A549 treated with AZD9567 at 1 μM for 4 hours (cell line): ENCODE results near the gene RBM5. TPM values are rescaled to one million over a fixed set of nuclear protein-coding genes. Genes with fewer than 3 reads are reported as not detected.

Experiments used
- total RNA-seq: library from RNA; stranded (reverse); fragments of 200-300 nt; extraction: Qiagen RNA extraction; gene quantifications from 5 replicates; pipeline ENCODE4 v1.2.3, GENCODE V29; 2022; ENCODE audit not compliant: insufficient read depth

The RBM5 gene
- total RNA-seq, result 24.9 to 39.4 TPM (median 39.0 TPM) in 5 replicates

DNA sequence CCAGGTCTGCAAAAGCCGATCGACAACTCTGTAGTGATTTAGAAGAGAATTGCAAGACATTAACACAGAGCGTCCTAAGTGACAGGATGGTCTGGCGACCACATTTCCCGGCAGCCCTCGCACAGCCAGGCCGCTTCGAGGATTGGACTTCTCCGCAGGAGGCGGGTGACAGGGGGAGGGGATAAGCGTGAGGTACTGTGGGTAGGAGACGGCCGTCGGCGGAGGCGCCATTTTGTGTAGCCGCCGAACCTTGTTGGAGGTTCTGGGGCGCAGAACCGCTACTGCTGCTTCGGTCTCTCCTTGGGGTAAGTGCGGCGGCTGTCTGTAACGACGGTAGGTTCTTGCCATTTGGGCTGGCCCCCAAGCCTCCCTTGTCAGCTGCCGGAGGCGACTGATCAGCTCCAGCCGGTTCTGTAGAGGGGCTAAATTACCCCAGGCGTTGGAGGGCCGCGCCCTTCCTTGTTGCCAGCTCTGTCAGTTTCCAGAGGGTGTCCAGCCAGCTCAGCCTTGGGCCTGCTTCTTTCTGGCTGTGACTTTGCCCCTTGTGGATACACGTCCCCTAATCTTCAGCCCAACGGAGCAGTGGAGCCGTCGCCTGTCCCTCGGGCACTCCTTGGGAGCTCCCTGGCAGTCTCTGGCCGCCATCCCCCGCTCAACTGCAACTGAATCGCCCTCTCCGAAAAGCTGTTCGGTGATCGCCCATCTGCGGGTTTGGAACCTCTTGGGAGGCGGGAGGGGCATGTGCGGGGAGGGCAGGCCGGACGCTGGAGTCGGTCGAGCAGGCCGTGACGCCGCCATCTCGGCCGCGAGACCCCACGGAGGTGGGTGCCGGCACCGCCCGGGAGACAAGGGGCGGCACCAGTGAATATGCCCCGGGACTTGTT lies at the start of gene RBM5:
TSS of gene RBM5 (plus strand) at position 195 of the 884 bp plus-strand sequence. CDS start 1,516 bp downstream, outside the sequence.

DNA sequence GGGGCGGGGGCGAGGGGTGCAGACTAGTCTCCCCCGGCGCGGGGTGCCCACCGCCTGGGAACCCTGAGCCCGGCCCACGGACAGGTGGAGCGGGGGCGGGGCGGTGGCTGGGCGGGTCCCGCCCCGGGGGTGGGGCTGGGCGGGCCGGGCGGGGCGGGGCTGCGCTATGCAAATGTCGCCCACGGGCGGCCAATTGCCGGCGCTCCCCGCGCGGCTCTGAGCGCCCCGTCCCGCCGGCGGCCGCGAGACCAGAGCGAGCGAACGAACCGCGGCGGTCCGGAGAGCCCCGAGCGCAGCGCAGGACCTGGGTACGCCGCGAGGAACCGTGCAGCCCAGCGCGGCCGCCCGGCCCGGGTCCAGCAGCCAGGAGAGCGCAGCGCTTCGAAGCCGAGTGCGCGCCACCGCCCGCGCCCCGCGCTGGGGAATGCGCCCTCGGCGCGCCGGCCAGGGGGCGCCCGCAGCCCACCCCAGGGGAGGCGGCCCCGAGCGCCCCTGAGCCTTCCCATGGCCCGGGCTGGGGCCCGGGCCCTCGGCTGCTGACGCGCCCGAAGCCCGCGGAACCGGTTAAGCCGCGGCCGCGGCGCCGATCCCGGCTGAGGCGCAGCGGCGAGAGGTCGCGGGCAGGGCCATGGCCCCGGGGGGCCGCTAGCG lies 66.2 kb downstream of the RBM5 start, which contains the start of gene SEMA3F:
TSS of gene SEMA3F (plus strand) at position 485 of the 651 bp plus-strand sequence. CDS start 4,299 bp downstream, outside the sequence.

Other genes starting within 250 kb of the RBM5 start
- 14.3 to 25.2 TPM (median 15.3 TPM) in 5 replicates for gene TRAIP, start 232.4 kb upstream of the RBM5 start, total RNA-seq
- 0.17 to 0.36 TPM (median 0.23 TPM) in 4 of 5 replicates, not detected in the other for gene CAMKV, start 219.0 kb upstream of the RBM5 start, total RNA-seq
- gene MST1R, start 185.0 kb upstream of the RBM5 start, total RNA-seq, result 6.6 to 9.5 TPM (median 6.8 TPM) in 5 replicates
- gene MON1A, start 159.1 kb upstream of the RBM5 start, total RNA-seq, result 4.1 to 8.2 TPM (median 7.6 TPM) in 5 replicates
- gene RBM6, start 148.8 kb upstream of the RBM5 start, total RNA-seq, result 26.3 to 28.9 TPM (median 28.0 TPM) in 5 replicates
- gene SEMA3F, start 66.4 kb downstream of the RBM5 start, total RNA-seq, result 9.3 to 14.6 TPM (median 13.9 TPM) in 5 replicates
- not detected in 5 replicates for gene GNAT1, start 102.7 kb downstream of the RBM5 start, total RNA-seq
- 0.05 to 0.09 TPM in 2 of 5 replicates, not detected in the others for gene SLC38A3, start 116.4 kb downstream of the RBM5 start, total RNA-seq
- 37.0 to 49.5 TPM (median 48.2 TPM) in 5 replicates for gene GNAI2, start 147.3 kb downstream of the RBM5 start, total RNA-seq
- 6.3 to 12.7 TPM (median 6.7 TPM) in 5 replicates for gene SEMA3B, start 180.2 kb downstream of the RBM5 start, total RNA-seq
- 0.07 to 0.08 TPM (median 0.07 TPM) in 4 of 5 replicates, not detected in the other for gene LSMEM2, start 190.2 kb downstream of the RBM5 start, total RNA-seq
- 64.7 to 88.5 TPM (median 84.1 TPM) in 5 replicates for gene IFRD2, start 203.5 kb downstream of the RBM5 start, total RNA-seq
- gene HYAL3, start 210.5 kb downstream of the RBM5 start, total RNA-seq, result 6.8 to 10.1 TPM (median 8.3 TPM) in 5 replicates
- gene NAA80, start 210.5 kb downstream of the RBM5 start, total RNA-seq, result 4.3 to 8.6 TPM (median 8.3 TPM) in 5 replicates
- gene HYAL1, start 214.7 kb downstream of the RBM5 start, total RNA-seq, result 0.40 to 0.48 TPM (median 0.46 TPM) in 4 of 5 replicates, not detected in the other
- 26.8 to 33.6 TPM (median 30.4 TPM) in 5 replicates for gene HYAL2, start 233.8 kb downstream of the RBM5 start, total RNA-seq
- gene TUSC2, start 239.3 kb downstream of the RBM5 start, total RNA-seq, result 19.8 to 39.8 TPM (median 36.5 TPM) in 5 replicates